GM19467 (cell line): Measurements from ENCODE around the gene NEK11.

Experiments
- ATAC-seq: cut with Tn5 transposase; IDR thresholded peaks from one replicate; pipeline ENCODE4 v1.9.1; 2021; ENCODE audit warnings: mild to moderate bottlenecking, moderate library complexity; ENCODE audit not compliant: unreplicated experiment

Gene NEK11

GRCh38 chr3:131222599-131222998, 195.9 kb downstream of the NEK11 start:
- ATAC-seq = no peak

- no peak for ATAC-seq
These were observed 197.0 kb downstream of the NEK11 start for GRCh38 chr3:131223373-131224289.

DNA sequence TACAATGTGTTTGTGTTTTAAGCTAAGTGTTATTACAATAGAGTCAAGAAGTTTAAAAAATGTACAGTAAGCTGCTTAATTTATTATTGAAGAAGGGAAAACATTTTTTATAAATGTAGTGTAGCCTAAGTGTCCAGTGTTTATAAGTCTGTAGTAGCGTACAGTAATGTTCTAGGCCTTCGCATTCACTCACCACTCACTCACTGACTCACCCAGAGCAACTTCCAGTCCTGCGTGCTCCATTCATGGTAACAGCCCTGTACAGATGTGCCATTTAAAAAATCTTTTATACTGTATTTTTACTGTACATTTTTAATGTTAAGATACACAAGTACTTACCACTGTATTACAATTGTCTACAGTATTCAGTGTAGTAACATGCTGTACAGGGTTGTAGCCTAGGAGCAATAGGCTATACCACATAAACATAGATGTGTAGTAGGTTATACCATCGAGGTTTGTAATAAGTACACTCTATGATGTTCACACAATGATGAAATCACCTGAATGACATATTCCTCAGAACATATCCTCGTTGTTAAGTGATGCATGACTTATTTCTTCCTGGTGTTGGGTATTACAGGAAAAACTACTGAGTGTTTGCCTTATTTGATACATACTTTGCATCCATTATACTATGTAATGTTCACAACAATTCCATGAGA, 198.3 kb downstream of the NEK11 start:
- ATAC-seq = no peak

DNA sequence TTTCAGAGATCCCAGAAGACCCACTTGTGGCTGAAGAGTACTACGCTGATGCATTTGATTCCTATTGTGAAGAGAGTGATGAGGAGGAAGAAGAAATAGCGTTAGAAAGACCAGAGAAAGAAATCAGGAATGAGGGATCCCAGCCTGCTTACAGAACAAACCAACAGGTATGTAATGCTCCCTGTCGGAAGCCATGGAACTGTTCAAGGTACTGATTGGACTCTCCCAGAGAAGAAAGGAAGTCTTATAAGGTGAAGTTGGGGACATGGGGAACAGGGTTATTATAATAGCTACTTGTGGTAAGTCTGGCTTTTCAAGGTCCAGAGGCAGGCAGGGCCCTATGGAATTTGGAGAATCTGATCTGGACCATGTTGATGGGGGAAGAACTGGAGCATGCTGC, 201.8 kb downstream of the NEK11 start:
- ATAC-seq = no peak

DNA sequence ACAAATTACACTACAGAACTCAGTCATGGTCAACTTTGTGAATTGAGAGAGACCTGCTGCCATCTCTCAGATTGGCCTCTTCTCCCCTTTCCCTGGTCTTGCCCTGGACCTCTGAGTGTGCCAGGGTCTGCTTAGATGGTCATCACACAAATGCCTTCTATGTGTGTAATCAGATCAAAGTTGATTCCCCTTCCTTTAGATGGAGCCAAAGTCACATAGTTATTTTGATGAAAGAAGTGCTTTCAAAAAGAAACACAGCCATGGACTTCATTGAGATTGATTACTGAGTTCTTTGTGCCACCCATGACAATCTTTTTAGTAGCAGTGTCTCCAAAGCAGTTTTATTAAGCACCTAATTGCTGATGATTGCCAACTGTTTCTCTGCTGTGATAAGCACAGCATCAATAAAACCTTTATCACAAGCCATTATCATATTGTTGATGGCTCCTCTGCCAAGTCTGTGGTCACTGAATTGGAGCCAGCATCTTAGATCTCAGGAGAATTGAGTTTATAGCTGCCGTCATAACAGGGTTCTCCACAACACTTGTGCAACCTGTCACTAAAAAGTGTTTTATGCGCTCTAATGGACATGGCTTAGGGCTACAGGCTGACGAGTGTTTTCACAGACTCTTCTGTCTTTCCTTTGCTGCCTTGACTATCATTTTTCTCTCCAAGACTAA, 205.2 kb downstream of the NEK11 start:
- no peak for ATAC-seq

DNA sequence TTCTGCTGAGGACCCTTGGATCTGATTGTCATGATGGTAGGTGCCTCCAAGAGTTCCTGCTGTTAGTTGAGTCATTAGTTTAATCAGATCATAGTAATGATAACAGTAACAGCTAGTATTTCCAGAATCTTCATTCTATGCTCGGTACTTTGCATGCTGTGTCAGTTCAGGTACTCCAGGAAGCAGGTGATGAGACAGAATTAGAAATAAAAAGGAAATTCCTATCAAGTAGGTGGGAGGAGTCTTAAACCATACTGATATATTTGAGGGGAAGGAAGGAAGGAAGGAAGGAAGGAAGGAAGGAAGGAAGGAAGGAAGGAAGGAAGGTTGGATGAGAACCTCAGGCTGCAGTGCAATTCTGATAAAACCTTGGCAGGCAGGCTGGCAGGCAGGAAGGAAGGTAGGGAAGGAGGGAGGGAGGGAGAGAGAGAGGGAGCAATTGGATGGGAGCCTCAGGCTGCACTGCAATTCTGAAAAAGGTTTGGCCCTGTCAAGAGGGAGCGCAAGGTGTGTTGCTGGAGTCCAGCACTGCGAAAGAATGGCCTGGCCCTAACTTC, 206.1 kb downstream of the NEK11 start:
- ATAC-seq = no peak

DNA sequence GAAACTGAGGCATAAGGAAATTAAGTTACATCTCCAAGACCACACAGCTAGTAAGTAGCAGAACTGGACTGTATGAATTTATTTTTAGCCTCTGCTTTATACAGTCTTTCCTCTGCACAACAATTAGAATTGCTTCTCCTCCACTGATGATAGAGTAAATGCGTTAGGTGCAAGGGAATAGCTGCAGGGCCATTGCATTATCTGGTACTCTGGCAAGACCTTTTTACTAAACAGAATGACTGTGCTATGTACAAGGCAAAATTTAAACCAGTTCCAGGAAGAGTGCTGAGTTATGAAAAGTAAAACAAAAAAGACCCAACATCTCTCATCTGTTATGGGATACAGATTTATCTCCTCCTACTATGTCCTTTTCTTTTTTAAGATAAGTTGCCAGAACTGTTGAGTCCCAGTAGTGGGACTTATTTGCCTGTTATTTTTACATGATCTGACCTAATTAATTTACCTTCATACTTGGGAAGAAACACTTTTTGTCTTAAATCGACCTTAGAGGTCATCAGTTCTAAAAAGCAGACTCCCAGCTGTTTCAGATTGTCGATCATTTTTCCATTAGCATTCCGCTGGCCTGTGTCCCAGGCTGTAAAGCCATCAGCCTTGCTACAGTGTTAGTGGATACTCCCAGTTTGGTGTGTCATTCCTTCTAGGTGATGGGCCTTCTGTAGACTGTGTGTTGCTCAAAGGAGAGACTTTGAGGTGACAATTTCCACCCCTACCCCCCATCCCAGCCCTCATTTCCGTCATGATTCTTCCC, 207.4 kb downstream of the NEK11 start:
- no peak for ATAC-seq

DNA sequence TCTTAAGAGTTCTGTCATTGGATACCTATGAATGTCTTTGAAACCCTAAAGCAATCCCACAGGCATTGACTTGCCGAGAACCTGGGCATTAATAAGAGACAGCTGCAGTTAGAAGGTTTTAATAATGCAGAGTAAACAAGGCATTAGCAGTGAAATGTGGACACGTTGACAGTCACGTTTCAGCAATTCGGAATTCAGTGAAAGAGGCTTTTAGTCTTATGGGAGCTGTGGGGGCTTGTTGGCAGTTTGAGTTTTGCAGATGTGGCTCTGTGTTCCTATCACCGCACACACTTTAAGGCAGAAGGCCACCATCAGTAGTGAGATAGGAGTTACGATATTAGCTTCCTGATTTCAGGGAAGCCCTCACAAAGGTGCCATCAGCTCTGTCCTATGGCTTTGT, 209.7 kb downstream of the NEK11 start:
- ATAC-seq = no peak

- ATAC-seq = no peak
These were observed 211.8 kb downstream of the NEK11 start for GRCh38 chr3:131238496-131238895.

- no peak for ATAC-seq
These were observed 212.6 kb downstream of the NEK11 start for GRCh38 chr3:131239267-131239666.

DNA sequence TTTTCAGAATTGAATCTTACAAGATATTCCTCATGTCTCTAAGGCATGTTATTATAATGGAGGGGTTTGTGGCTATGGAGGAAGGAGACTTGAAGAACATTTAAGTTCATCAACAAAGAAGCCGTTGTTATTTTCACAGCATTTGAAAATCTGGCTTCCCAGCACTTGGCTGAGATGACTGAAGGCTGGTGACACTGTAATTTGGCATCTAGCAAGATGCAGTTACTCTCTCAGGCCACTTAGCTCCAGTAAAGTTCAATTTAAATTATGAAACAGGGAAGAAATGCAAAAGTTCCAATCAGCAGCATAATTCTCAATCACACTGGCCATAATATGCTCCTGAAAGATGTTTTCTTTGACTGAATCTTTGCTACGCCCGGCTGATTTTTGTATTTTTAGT, 215.5 kb downstream of the NEK11 start:
- ATAC-seq = no peak

DNA sequence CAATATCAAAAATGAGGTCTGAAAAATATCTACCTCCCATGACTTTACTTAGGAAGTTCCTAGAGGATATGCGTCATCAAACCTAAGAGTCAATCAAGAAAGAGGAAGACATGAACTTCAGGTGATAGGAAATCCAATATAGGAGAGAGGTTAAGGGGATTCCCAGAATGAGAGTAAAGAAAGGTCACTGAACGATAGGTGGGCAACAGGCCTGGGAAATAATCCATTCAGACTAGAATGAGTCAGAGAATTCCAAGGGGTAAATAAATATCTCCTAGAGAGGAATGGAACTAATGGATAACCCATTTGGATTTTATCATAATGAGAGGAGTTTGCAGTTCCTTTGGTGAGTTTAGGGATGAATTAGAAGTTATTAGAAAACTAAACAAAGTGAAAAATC, 223.8 kb downstream of the NEK11 start:
- ATAC-seq = no peak

GRCh38 chr3:131260525-131260924, 233.8 kb downstream of the NEK11 start:
- ATAC-seq = no peak

DNA sequence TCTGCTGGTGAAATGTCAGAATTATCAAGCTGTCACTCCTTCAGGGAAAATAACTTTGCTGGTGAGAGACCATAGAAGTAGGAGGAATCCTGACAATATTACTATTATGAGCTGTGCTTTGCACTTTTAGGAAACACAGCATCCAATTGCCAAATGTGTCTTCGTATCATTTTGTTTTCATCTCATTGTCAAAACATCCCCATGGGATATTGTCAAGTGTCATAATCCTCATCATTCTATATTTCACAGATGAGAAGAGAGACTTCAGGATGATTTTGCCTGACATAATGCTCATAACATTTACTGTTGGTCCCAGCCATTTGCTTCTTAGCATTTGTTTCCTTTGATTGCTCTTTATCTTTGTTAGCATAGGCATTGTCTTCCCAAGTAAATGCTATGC, 234.4 kb downstream of the NEK11 start:
- ATAC-seq = no peak

GRCh38 chr3:131275556-131275955, 248.9 kb downstream of the NEK11 start:
- ATAC-seq = no peak

- no peak for ATAC-seq
These were observed 251.3 kb downstream of the NEK11 start for GRCh38 chr3:131277836-131278497.

GRCh38 chr3:131279577-131279976, 252.9 kb downstream of the NEK11 start:
- ATAC-seq = no peak

DNA sequence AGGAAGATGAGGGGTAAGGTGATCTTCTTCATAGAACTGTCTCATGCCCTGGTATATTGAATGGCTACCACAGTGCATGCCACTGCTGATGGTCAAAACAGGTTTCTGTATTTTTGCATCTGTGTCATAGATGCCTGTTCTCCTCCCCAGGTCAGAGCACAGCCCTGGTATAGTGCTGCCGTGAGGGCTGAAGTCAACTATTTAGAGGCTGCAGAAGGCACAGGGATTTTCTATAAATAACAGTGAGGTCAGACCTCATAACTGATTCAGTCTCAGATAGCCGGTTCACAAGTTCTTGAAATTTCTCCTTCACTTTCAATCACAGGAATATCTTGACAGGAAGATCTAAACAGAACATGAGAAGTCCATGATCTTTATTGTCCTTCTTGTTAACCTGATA, 255.7 kb downstream of the NEK11 start:
- no peak for ATAC-seq

DNA sequence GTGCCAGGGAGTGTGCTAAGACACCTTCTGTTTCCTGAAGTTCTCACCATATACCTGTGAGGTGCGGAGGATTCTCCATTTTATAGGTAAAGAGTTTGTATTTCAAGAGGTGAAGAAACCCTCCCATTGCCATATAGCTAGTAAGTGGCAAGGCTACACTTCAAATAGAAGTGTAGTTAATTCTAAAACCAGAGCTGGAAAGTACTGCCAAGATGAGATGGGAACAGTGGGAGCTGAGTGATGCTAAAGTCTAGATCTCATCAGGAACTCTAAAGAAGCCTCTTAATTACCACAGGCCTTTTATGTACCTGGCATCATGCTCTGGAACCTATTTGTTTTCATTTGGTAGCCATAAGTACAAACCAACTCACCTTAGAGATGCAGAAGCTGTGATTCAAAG, 256.3 kb downstream of the NEK11 start:
- ATAC-seq = no peak

GRCh38 chr3:131283862-131284261, 257.2 kb downstream of the NEK11 start:
- no peak for ATAC-seq
